Measurements from ENCODE around the gene KIF11.
"Not testable (repeated sequence)": the region's sequence is repeated elsewhere in the genome, so short reads cannot be mapped to it uniquely, and the experiment has no call there.

DNA sequence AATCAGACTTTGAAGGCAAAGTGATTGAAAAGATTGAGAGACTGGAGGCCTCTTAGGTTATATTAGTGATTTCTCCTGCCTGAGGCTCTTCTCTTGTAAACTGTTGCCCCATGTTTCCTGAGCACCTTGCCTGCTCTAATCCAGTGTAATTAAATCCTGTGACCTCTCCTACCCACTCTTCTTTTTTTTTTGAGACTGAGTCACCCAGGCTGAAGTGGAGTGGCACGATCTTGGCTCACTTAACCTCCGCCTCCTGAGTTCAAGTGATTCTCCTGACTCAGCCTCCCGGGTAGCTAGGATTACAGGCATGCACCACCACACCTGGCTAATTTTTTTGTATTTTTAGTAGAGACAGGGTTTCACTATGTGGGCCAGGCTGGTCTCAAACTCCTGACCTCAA is 57.9 kb downstream of the KIF11 start:
- TF ChIP-seq, protein P1, sequence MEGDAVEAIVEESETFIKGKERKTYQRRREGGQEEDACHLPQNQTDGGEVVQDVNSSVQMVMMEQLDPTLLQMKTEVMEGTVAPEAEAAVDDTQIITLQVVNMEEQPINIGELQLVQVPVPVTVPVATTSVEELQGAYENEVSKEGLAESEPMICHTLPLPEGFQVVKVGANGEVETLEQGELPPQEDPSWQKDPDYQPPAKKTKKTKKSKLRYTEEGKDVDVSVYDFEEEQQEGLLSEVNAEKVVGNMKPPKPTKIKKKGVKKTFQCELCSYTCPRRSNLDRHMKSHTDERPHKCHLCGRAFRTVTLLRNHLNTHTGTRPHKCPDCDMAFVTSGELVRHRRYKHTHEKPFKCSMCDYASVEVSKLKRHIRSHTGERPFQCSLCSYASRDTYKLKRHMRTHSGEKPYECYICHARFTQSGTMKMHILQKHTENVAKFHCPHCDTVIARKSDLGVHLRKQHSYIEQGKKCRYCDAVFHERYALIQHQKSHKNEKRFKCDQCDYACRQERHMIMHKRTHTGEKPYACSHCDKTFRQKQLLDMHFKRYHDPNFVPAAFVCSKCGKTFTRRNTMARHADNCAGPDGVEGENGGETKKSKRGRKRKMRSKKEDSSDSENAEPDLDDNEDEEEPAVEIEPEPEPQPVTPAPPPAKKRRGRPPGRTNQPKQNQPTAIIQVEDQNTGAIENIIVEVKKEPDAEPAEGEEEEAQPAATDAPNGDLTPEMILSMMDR (IDR thresholded peaks at IDR 0.05), result not testable (repeated sequence)
- not testable (repeated sequence) for TF ChIP-seq POLR2A (IDR thresholded peaks at IDR 0.05; ENCODE audit: low read depth)
